Measurements from ENCODE around the gene GAS7. TPM values are rescaled to one million over a fixed set of nuclear protein-coding genes. Genes with fewer than 3 reads are reported as not detected.

Gene GAS7
- total and polyA plus RNA-seq, 3 experiments from 2014 or later = 1.9 to 4.4 (median 3.3) TPM

DNA sequence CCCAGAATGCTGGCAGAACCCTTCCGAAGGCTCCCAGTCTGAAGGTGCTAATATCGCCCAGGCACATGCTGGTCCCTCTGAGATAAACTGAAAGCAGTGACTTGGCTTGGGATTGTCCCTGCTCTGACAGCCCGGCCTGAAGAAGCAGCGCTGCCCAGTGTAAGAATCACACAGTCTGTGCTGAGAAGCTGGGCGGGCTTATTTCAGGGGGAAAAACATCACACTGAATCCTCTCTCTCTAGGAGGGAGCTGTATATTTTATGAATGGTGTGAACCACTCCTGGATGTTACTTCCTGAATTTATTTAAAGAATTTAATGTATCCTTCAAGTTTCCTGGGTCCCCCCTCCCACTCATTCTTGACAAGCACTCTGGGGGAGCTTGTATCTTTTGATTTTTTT lies 36.3 kb downstream of the GAS7 start:
- Histone ChIP-seq H3K4me3 (ENCODE audit: low read length) (no peak overlapping the region), H3K36me3 (ENCODE audit: insufficient read depth, low read length) (no peaks in the 10 kb centered on the region), H3K4me1 (ENCODE audit: insufficient read depth, low read length) (peaks cover 4% of the 10 kb centered on the region), H3K27ac (ENCODE audit: low read depth, low read length) (no peak overlapping the region), H3K27me3 (ENCODE audit: insufficient read depth, low read length, poor library complexity, severe bottlenecking) (no peaks in the 10 kb centered on the region), H3K9me3 (ENCODE audit: low read length) (no peaks in the 10 kb centered on the region)
- no peaks in the 10 kb centered on the region for H3K36me3 Mint-ChIP-seq
- ChIA-PET POLR2A (no interaction called here), CTCF (no interaction called here)
- no peak overlapping the region for H3K4me3 Mint-ChIP-seq
- no peak overlapping the region for H3K27ac Mint-ChIP-seq
- peaks cover 0 to 1% of the 10 kb centered on the region in 2 donors for H3K27me3 Mint-ChIP-seq
- H3K4me1 Mint-ChIP-seq = peaks cover 7 to 10% (median 9%) of the 10 kb centered on the region in 3 donors
- DNase-seq = no peak
- no peaks in the 10 kb centered on the region for H3K9me3 Mint-ChIP-seq

DNA sequence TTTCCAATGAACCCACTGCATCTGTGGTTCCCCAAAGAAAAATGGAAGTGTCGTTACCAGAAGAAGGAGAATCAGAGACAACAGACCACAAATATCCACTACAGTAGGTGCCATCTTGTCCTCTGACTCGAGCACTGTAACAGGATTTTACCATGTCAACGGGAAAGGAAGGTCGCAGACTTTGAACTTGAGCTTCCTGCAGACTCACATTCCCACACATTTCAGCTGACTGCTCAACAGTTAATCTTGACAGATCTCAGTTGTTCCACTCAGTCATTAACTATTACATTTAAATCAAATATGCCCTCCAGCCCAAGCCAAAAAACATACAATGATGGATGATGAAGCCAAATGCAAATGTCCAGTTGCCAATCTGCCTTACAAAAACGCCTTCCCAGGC lies 37.0 kb downstream of the GAS7 start:
- Histone ChIP-seq H3K9me3 (ENCODE audit: low read length) (no peaks in the 10 kb centered on the region), H3K27ac (ENCODE audit: low read depth, low read length) (no peak overlapping the region), H3K27me3 (ENCODE audit: insufficient read depth, low read length, poor library complexity, severe bottlenecking) (no peaks in the 10 kb centered on the region), H3K4me3 (ENCODE audit: low read length) (no peak overlapping the region), H3K4me1 (ENCODE audit: insufficient read depth, low read length) (peaks cover 11% of the 10 kb centered on the region), H3K36me3 (ENCODE audit: insufficient read depth, low read length) (no peaks in the 10 kb centered on the region)
- POLR2A ChIA-PET = no interaction called here
- no peaks in the 10 kb centered on the region for H3K36me3 Mint-ChIP-seq
- no peak overlapping the region for H3K4me3 Mint-ChIP-seq
- H3K9me3 Mint-ChIP-seq = no peaks in the 10 kb centered on the region
- peaks cover 14 to 17% (median 16%) of the 10 kb centered on the region in 3 donors for H3K4me1 Mint-ChIP-seq
- no peak for DNase-seq
- CTCF ChIA-PET = no interaction called here
- H3K27ac Mint-ChIP-seq = no peak overlapping the region
- peaks cover 0 to 5% of the 10 kb centered on the region in 2 donors for H3K27me3 Mint-ChIP-seq

DNA sequence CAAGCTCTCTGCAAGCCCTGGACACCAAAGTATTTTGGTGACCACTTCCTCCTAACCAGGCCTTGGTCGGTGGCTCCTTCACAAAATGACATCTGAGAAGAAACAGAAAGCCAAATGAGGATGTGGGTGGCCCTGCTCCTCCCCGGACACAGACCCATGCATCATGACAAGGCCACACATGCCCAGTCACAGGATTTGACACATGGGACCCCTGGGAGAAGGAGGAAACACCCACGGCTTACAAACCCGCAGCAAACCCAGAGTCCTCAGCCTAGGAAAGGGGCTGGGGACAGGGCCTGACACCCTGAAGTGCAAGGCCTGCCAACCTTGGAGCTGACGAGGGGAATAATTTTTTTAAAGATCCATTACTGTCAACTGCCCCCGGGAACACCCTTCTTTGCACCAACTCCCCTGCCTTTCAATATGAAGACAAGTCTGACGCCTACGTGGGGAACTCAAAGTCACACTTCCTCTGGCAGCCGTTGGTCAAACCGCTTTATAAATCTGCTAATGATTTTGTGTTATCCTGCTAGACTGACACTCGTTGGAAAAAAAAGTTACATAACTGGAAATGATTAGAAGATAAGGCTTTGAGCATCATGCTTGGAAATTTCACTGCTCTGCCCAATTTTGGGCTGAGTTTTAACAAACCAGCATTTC lies 41.3 kb downstream of the GAS7 start:
- H3K4me3 Mint-ChIP-seq = peak overlapping the region in 4 of 7 donors; percentile 1 to 59 (median 44)
- peaks cover 0 to 2% (median 0%) of the 10 kb centered on the region in 3 donors for H3K36me3 Mint-ChIP-seq
- POLR2A ChIA-PET = no interaction called here
- H3K36me3 ChIP-seq (ENCODE audit: insufficient read depth, low read length) = no peaks in the 10 kb centered on the region
- peak overlapping the region in 7 of 8 donors; percentile 1 to 84 (median 47) for H3K27ac Mint-ChIP-seq
- peak in 4 of 5 donors; percentile 3 to 53 (median 27) for DNase-seq
- H3K27me3 Mint-ChIP-seq = peaks cover 0 to 5% of the 10 kb centered on the region in 2 donors
- H3K4me3 ChIP-seq (ENCODE audit: low read length) = no peak overlapping the region
- H3K9me3 ChIP-seq (ENCODE audit: low read length) = no peaks in the 10 kb centered on the region
- H3K9me3 Mint-ChIP-seq = no peaks in the 10 kb centered on the region
- H3K27ac ChIP-seq (ENCODE audit: low read depth, low read length) = no peak overlapping the region
- H3K4me1 ChIP-seq (ENCODE audit: insufficient read depth, low read length) = peaks cover 12% of the 10 kb centered on the region
- no peaks in the 10 kb centered on the region for H3K27me3 ChIP-seq (ENCODE audit: insufficient read depth, low read length, poor library complexity, severe bottlenecking)
- CTCF ChIA-PET = no interaction called here
- H3K4me1 Mint-ChIP-seq = peaks cover 24 to 25% (median 25%) of the 10 kb centered on the region in 3 donors

DNA sequence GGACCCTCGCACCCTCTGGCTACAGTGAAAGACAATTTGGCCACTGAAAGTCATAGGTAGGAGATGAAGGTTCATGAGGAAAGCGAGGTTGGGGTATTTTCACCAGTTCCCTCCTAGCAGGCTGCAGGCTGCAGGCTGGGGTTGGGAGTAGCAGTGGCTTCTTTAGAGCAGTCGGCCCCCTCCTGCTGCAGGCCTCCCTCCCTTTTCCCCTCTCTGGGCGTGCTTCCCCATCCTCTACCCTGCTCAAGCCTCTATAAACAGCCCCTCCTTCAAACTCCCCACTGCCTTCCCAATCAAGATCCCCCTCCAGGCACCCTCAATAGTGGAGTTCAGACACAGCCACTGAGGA lies 41.8 kb downstream of the GAS7 start:
- Mint-ChIP-seq H3K4me1 (peaks cover 28 to 30% (median 29%) of the 10 kb centered on the region in 3 donors), H3K9me3 (no peaks in the 10 kb centered on the region), H3K27ac (peak overlapping the region in 7 of 8 donors; percentile 31 to 84 (median 47)), H3K27me3 (peaks cover 0 to 5% of the 10 kb centered on the region in 2 donors), H3K4me3 (peak overlapping the region in 3 of 7 donors; percentile 33 to 59 (median 55)), H3K36me3 (peaks cover 0 to 2% (median 0%) of the 10 kb centered on the region in 3 donors)
- peaks cover 12% of the 10 kb centered on the region for H3K4me1 ChIP-seq (ENCODE audit: insufficient read depth, low read length)
- no peak overlapping the region for H3K4me3 ChIP-seq (ENCODE audit: low read length)
- H3K27me3 ChIP-seq (ENCODE audit: insufficient read depth, low read length, poor library complexity, severe bottlenecking) = no peaks in the 10 kb centered on the region
- H3K27ac ChIP-seq (ENCODE audit: low read depth, low read length) = no peak overlapping the region
- no peak for DNase-seq
- CTCF ChIA-PET = no interaction called here
- no peaks in the 10 kb centered on the region for H3K36me3 ChIP-seq (ENCODE audit: insufficient read depth, low read length)
- no peaks in the 10 kb centered on the region for H3K9me3 ChIP-seq (ENCODE audit: low read length)
- POLR2A ChIA-PET = no interaction called here

DNA sequence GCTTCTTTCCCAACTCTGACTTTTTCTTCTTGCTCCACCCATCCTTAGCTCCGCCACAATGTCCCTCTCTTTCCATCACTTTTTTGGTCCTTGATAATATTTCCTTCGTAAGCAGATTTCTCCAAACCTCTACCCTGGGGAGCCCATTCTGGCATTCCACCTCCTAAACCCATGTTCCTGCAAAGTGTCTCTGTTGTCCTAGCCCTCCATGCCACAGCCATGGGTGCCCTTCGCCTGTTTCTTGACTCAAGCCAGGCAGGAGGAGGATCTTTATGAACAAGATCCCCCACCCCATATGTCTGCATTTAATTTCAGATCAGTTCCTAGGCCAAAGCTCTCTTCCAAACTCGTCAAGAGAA lies 42.4 kb downstream of the GAS7 start:
- Mint-ChIP-seq H3K4me1 (peaks cover 28 to 31% (median 31%) of the 10 kb centered on the region in 3 donors), H3K4me3 (no peak overlapping the region), H3K27me3 (peaks cover 0 to 3% of the 10 kb centered on the region in 2 donors), H3K9me3 (no peaks in the 10 kb centered on the region), H3K27ac (peak overlapping the region in 4 of 8 donors; percentile 47 to 74 (median 52)), H3K36me3 (peaks cover 0 to 2% (median 0%) of the 10 kb centered on the region in 3 donors)
- CTCF ChIA-PET = no interaction called here
- no peaks in the 10 kb centered on the region for H3K27me3 ChIP-seq (ENCODE audit: insufficient read depth, low read length, poor library complexity, severe bottlenecking)
- H3K9me3 ChIP-seq (ENCODE audit: low read length) = no peaks in the 10 kb centered on the region
- H3K4me1 ChIP-seq (ENCODE audit: insufficient read depth, low read length) = peaks cover 12% of the 10 kb centered on the region
- H3K27ac ChIP-seq (ENCODE audit: low read depth, low read length) = no peak overlapping the region
- POLR2A ChIA-PET = no interaction called here
- H3K36me3 ChIP-seq (ENCODE audit: insufficient read depth, low read length) = no peaks in the 10 kb centered on the region
- no peak for DNase-seq
- no peak overlapping the region for H3K4me3 ChIP-seq (ENCODE audit: low read length)

DNA sequence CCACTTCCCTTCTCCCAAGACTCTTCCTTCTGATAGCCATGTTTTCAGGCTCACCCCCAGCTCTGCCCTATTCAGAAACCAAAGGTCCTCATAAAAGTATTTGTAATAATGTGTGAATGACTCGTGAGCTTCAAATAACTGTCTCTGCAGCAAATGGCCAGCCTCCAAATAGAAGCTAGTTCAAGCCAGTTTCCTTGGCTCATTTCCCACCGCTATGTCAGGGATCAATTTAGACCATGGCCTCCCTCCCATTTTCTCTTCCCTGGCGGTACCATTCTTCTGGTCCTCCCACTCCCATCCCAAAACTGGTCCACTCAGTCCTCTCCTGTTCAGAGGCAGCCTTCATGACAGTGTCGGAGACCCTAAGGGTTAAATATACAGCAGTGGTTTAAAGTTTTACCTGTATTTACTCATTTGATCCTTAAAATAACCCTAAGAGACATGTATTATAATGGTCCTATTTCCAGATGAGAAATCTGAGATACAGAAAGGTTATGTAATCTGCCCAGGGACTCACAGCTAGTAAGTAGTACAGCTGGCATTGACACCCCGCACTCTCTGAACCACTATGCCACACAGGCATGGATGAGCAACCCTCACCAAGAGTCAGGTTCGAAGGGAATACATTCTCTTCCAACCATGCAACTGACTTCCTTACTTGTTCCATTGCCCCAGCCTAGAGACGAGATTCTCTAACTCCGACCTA lies 42.9 kb downstream of the GAS7 start:
- Histone ChIP-seq H3K36me3 (ENCODE audit: insufficient read depth, low read length) (no peaks in the 10 kb centered on the region), H3K9me3 (ENCODE audit: low read length) (no peaks in the 10 kb centered on the region), H3K27me3 (ENCODE audit: insufficient read depth, low read length, poor library complexity, severe bottlenecking) (no peaks in the 10 kb centered on the region), H3K4me3 (ENCODE audit: low read length) (no peak overlapping the region), H3K27ac (ENCODE audit: low read depth, low read length) (no peak overlapping the region), H3K4me1 (ENCODE audit: insufficient read depth, low read length) (peaks cover 12% of the 10 kb centered on the region)
- CTCF ChIA-PET = no interaction called here
- no peak overlapping the region for H3K4me3 Mint-ChIP-seq
- no peaks in the 10 kb centered on the region for H3K9me3 Mint-ChIP-seq
- POLR2A ChIA-PET = no interaction called here
- H3K27ac Mint-ChIP-seq = peak overlapping the region in 4 of 8 donors; percentile 41 to 56 (median 48)
- H3K36me3 Mint-ChIP-seq = peaks cover 0 to 2% (median 0%) of the 10 kb centered on the region in 3 donors
- DNase-seq = no peak
- H3K4me1 Mint-ChIP-seq = peaks cover 28 to 31% (median 31%) of the 10 kb centered on the region in 3 donors
- H3K27me3 Mint-ChIP-seq = peaks cover 0 to 3% of the 10 kb centered on the region in 2 donors

DNA sequence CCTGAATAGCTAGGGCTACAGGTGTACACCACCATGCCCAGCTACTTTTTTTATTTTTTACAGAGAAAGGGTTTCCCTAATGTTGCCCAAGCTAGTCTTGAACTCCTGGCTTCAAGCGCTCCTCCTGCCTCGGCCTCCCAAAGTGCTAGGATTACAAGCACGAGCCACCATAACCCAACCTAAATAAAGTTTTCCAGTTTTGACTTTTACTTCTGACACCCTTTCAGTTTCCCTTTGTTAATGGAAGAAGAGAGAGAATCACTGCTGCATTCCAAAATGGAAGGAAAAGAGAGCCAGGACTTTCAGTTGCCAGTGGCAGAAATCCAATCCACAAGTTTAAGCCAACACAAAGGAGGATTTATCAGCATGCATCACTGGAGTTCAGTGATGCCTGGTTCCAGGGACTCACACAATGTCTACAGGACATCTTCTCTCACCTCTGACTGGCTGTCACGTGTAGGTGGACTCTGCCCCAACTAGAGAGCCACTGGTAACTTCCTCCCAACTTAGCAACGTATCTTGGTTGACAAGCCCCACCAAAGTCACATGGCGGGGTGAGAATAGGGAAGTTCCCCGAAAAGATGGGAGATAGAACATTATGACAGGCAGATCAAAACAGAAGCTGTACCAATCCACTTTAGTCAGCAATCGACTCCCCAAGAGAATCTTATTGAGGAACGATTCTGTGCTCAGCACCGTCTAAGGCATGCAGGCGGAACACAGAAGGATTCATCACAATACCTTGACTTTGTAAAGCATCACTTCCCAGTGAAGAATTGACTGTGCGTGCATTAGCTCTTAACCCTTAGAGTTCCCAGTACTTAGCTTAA lies 46.5 kb downstream of the GAS7 start:
- peak overlapping the region in 5 of 8 donors; percentile 40 to 74 (median 56) for H3K27ac Mint-ChIP-seq
- ChIA-PET POLR2A (interaction anchor here (1.0 kb wide), 1 partner anchor 46 kb away, joined by 4 read pairs; no protein-coding TSS in a partner anchor), CTCF (no interaction called here)
- peaks cover 0 to 2% (median 0%) of the 10 kb centered on the region in 3 donors for H3K36me3 Mint-ChIP-seq
- H3K9me3 Mint-ChIP-seq = no peaks in the 10 kb centered on the region
- peaks cover 0 to 2% of the 10 kb centered on the region in 2 donors for H3K27me3 Mint-ChIP-seq
- Histone ChIP-seq H3K4me3 (ENCODE audit: low read length) (no peak overlapping the region), H3K36me3 (ENCODE audit: insufficient read depth, low read length) (no peaks in the 10 kb centered on the region), H3K27ac (ENCODE audit: low read depth, low read length) (no peak overlapping the region), H3K27me3 (ENCODE audit: insufficient read depth, low read length, poor library complexity, severe bottlenecking) (peaks cover 3% of the 10 kb centered on the region), H3K4me1 (ENCODE audit: insufficient read depth, low read length) (peaks cover 18% of the 10 kb centered on the region), H3K9me3 (ENCODE audit: low read length) (no peaks in the 10 kb centered on the region)
- no peak overlapping the region for H3K4me3 Mint-ChIP-seq
- H3K4me1 Mint-ChIP-seq = peaks cover 32 to 40% (median 39%) of the 10 kb centered on the region in 3 donors
- DNase-seq = peak in 1 of 5 donors; percentile 16

Measured in CD8-positive, alpha-beta memory T cell (primary cell).